ENCODE data around the gene NCBP3. TPM values are rescaled to one million over a fixed set of nuclear protein-coding genes. Genes with fewer than 3 reads are reported as not detected.

The NCBP3 gene
- total RNA-seq, 4 donors from 2014 or later: 17.3 to 31.5 (median 21.3) TPM

GRCh38 chr17:3882276-3882675, 36.2 kb upstream of the NCBP3 start:
- TF ChIP-seq POLR2A (IDR thresholded peaks at IDR 0.05): no peak
- TF ChIP-seq CTCF (IDR thresholded peaks at IDR 0.05): no peak
- TF ChIP-seq EP300 (IDR thresholded peaks at IDR 0.05): no peak
- H3K27ac ChIP-seq: no peak overlapping the region
- WGBS, 2 donors: 63 to 81% methylated on average over 3 to 4 of the region's 4 CpGs
- H3K4me3 ChIP-seq: no peak overlapping the region
- peaks cover 0 to 28% (median 6%) of the 10 kb centered on the region in 3 donors for H3K36me3 ChIP-seq
- peaks cover 0 to 18% (median 6%) of the 10 kb centered on the region in 4 donors for H3K4me1 ChIP-seq
- no peaks in the 10 kb centered on the region for H3K27me3 ChIP-seq
- no peak for DNase-seq (ENCODE audit: low spot score in 2 of 2)
- H3K9me3 ChIP-seq: no peaks in the 10 kb centered on the region

GRCh38 chr17:3880983-3881382, 34.9 kb upstream of the NCBP3 start:
- Histone ChIP-seq H3K27me3 (no peaks in the 10 kb centered on the region), H3K9me3 (no peaks in the 10 kb centered on the region), H3K36me3 (peaks cover 0 to 33% (median 6%) of the 10 kb centered on the region in 3 donors), H3K4me1 (peaks cover 0 to 5% (median 0%) of the 10 kb centered on the region in 4 donors), H3K4me3 (no peak overlapping the region), H3K27ac (no peak overlapping the region)
- no peak for DNase-seq (ENCODE audit: low spot score in 2 of 2)
- 82 to 91% methylated on average over 7 of the region's 7 CpGs for WGBS, 2 donors
- TF ChIP-seq CTCF (IDR thresholded peaks at IDR 0.05): no peak
- no peak for TF ChIP-seq POLR2A (IDR thresholded peaks at IDR 0.05)
- TF ChIP-seq EP300 (IDR thresholded peaks at IDR 0.05): no peak

GRCh38 chr17:3879591-3880417, 33.8 kb upstream of the NCBP3 start:
- Histone ChIP-seq H3K9me3 (no peaks in the 10 kb centered on the region), H3K27me3 (no peaks in the 10 kb centered on the region), H3K27ac (no peak overlapping the region), H3K4me1 (no peaks in the 10 kb centered on the region), H3K36me3 (peaks cover 0 to 36% (median 0%) of the 10 kb centered on the region in 3 donors), H3K4me3 (no peak overlapping the region)
- TF ChIP-seq EP300 (IDR thresholded peaks at IDR 0.05): no peak
- TF ChIP-seq POLR2A (IDR thresholded peaks at IDR 0.05): no peak
- TF ChIP-seq CTCF (IDR thresholded peaks at IDR 0.05): no peak
- DNase-seq (ENCODE audit: low spot score in 2 of 2): no peak
- 66 to 75% methylated on average over 17 to 24 of the region's 25 CpGs for WGBS, 2 donors

GRCh38 chr17:3879186-3879585, 33.1 kb upstream of the NCBP3 start:
- peaks cover 0 to 37% (median 0%) of the 10 kb centered on the region in 3 donors for H3K36me3 ChIP-seq
- no peak for DNase-seq (ENCODE audit: low spot score in 2 of 2)
- WGBS, 2 donors: 59 to 66% methylated on average over 5 of the region's 5 CpGs
- no peaks in the 10 kb centered on the region for H3K9me3 ChIP-seq
- TF ChIP-seq CTCF (IDR thresholded peaks at IDR 0.05): no peak
- TF ChIP-seq POLR2A (IDR thresholded peaks at IDR 0.05): no peak
- no peak for TF ChIP-seq EP300 (IDR thresholded peaks at IDR 0.05)
- H3K27ac ChIP-seq: no peak overlapping the region
- H3K4me1 ChIP-seq: no peaks in the 10 kb centered on the region
- no peaks in the 10 kb centered on the region for H3K27me3 ChIP-seq
- H3K4me3 ChIP-seq: no peak overlapping the region

- 73 to 75% methylated on average over 8 of the region's 8 CpGs for WGBS, 2 donors
- TF ChIP-seq POLR2A (IDR thresholded peaks at IDR 0.05): no peak
- TF ChIP-seq CTCF (IDR thresholded peaks at IDR 0.05): no peak
- no peak for TF ChIP-seq EP300 (IDR thresholded peaks at IDR 0.05)
- peaks cover 0 to 41% (median 0%) of the 10 kb centered on the region in 3 donors for H3K36me3 ChIP-seq
Observed at GRCh38 chr17:3877220-3877619, 31.2 kb upstream of the NCBP3 start.

More at GRCh38 chr17:3877220-3877619, 31.2 kb upstream of the NCBP3 start:
- Histone ChIP-seq H3K4me1 (no peaks in the 10 kb centered on the region), H3K9me3 (no peaks in the 10 kb centered on the region), H3K27ac (no peak overlapping the region), H3K4me3 (no peak overlapping the region), H3K27me3 (no peaks in the 10 kb centered on the region)
- no peak for DNase-seq (ENCODE audit: low spot score in 2 of 2)

All from tibial nerve (tissue), 4 donors.